H1 (cell line): ENCODE data around the gene TEX22. TPM values are rescaled to one million over a fixed set of nuclear protein-coding genes. Genes with fewer than 3 reads are reported as not detected.

Source experiments
- BACH1 ChIP-seq: IDR thresholded peaks from 2 replicates; pipeline ENCODE4 v1.6.1; 2012; ENCODE audit warnings: low read length, improper control_type of control experiment
- EGR1 ChIP-seq: IDR thresholded peaks from 2 replicates; pipeline ENCODE4 v1.6.1; 2011; ENCODE audit warnings: low read depth, low read length, borderline replicate concordance
- polyA plus RNA-seq, 7 experiments: library from polyadenylated mRNA; depleted of rRNA in 3 of 7; stranded (reverse) in 5 of 7; unstranded in 2 of 7; fragments of >200 nt in 5 of 7; fragments of 200-250 nt in 2 of 7; gene quantifications; 1 replicate in 5 of 7; 2 replicates in 1 of 7; 4 replicates in 1 of 7; pipeline versions ENCODE4 v1.2.1 to v1.2.3, GENCODE V29; 2011 to 2013; ENCODE audit warnings: missing spikeins in 2 of 7, mixed read lengths in 2 of 7
- total RNA-seq: library from RNA; stranded (reverse); fragmentation: NEBNext Ultra II Directional; extraction: Animal tissue kit (Norgen Biotek cat#: 25700); gene quantifications from 2 replicates; pipeline ENCODE4 v1.2.1, GENCODE V29; 2021

Gene TEX22
- total and polyA plus RNA-seq, 2 of the 8 experiments (the other 6 are each of a cell fraction or from before 2014, with no cell fraction given) = 0.24 to 0.39 TPM

- TF ChIP-seq EGR1 = no peak
- TF ChIP-seq BACH1 = no peak
Observed at GRCh38 chr14:105430565-105430964, 32.2 kb downstream of the TEX22 start (continued).
